Thyroid gland (tissue), 4 donors: ENCODE measurements around the gene SHROOM3.

Source experiments
- CTCF ChIP-seq, 6 experiments: fragments of 200-600 bp in 3 of 6; fragments of 450-650 bp in 3 of 6; sonication (generic) in 3 of 6; IDR thresholded peaks; one replicate each; pipeline ENCODE4 v1.5.1; 2016 to 2019; ENCODE audit warnings: antibody characterized with exemption in 6 of 6, mild to moderate bottlenecking in 2 of 6, inconsistent platforms in 1 of 6, moderate library complexity in 1 of 6
- POLR2A ChIP-seq, 2 donors: fragments of 450-650 bp; IDR thresholded peaks; one replicate each; pipeline ENCODE4 v1.6.1; 2017; ENCODE audit warnings: antibody characterized with exemption in 2 of 2, mild to moderate bottlenecking in 2 of 2, moderate library complexity in 1 of 2

- no peak for TF ChIP-seq CTCF (IDR thresholded peaks at IDR 0.05)
- TF ChIP-seq POLR2A (IDR thresholded peaks at IDR 0.05), result no peak
Observed at GRCh38 chr4:76442807-76443206, 7.8 kb downstream of the SHROOM3 start.
